ENCODE measurements around the gene XRN1. TPM values are rescaled to one million over a fixed set of nuclear protein-coding genes. Genes with fewer than 3 reads are reported as not detected.

XRN1 gene
- total and polyA plus RNA-seq, 10 of the 15 experiments (the other 5 are each of a cell fraction or from before 2014, with no cell fraction given) = 1.7 to 38.8 (median 15.5) TPM

DNA sequence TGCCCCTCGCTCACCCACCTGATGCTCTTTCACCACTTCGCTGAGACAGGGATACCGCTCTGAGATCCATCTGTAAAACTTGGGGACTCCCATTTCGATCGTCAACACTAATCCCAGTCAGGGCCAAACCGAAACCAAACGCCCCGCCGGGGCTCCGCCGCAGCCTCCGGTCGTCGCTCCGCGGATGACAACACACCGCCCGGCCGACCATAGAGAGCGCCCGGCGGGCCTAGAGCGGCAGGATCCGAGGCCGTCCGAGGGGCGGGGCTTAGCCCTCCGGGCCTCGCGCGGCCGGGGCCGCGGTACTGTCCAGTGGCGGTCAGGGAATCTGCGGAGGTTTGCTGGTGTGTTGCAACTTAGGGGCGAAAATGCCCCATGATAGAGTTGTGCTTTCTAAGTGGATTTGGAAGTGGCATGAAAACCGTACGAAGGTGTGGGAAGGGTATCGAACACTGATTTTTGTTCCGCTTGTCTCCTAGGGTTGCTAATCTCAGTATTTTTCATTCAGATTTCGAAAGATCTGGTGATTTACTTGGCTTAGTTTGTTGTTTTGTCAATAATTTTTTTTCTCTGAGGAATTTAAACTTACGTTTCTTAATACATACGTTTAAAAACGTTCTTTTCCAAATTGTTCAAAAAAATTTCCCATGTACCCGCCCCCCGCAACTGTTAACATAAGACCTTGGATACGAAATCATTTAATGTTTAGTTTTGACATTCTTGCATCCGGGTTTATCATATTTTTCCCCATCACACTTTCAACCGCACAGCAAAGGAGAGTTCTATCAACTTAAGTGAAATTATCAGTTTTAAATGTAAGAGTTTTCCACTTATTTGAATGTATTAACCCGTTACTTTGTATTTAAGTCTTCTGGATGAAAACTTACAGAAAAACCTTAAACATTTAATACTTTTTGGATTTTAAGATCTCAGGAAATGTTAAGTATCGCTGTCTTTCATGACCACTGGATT, at the start of gene XRN1 (continued):
- TF ChIP-seq ZNF592 (IDR thresholded peaks at IDR 0.05) (no peak), SREBF2 (IDR thresholded peaks at IDR 0.05; ENCODE audit: low read length) (no peak), MYB (IDR thresholded peaks at IDR 0.05; ENCODE audit: borderline replicate concordance, low read depth, low read length) (no peak), ZBED1 (IDR thresholded peaks at IDR 0.05; ENCODE audit: borderline replicate concordance) (no peak), EP300 (IDR thresholded peaks at IDR 0.05; ENCODE audit: borderline replicate concordance in 1 of 2, control insufficient read depth in 1 of 2, low read depth in 2 of 2, low read length in 2 of 2) (no peak), CBX5 (IDR thresholded peaks at IDR 0.05; ENCODE audit: low read depth) (no peak), BMI1 (IDR thresholded peaks at IDR 0.05; ENCODE audit: borderline replicate concordance) (no peak), MTA3 (IDR thresholded peaks at IDR 0.05; ENCODE audit: borderline replicate concordance, low read length) (no peak), BCLAF1 (IDR thresholded peaks at IDR 0.05) (no peak), NBN (IDR thresholded peaks at IDR 0.05) (peak; percentile 78; the same call in 1 of the 2 replicates), JUND (IDR thresholded peaks at IDR 0.05; ENCODE audit: low read depth, low read length) (no peak), RUNX3 (IDR thresholded peaks at IDR 0.05; ENCODE audit: low read length) (peak; percentile 70; the same call in 1 of the 2 replicates), CREB1 (IDR thresholded peaks at IDR 0.05; ENCODE audit: low read depth) (peak; percentile 98), NR2C1 (IDR thresholded peaks at IDR 0.05) (peak; percentile 46; the same call in 1 of the 2 replicates), POLR2AphosphoS2 (IDR thresholded peaks at IDR 0.05; ENCODE audit: low read depth, low read length) (peak; percentile 91), SMC3 (IDR thresholded peaks at IDR 0.05; ENCODE audit: borderline replicate concordance, low read length) (no peak), NRF1 (conservative IDR thresholded peaks at IDR 0.05; ENCODE audit: low read depth, low read length) (no peak), CHD2 (IDR thresholded peaks at IDR 0.05; ENCODE audit: borderline replicate concordance, low read depth, low read length) (0 out of 2 replicates have a peak, but pooled peaks have one; percentile 51), RELA (IDR thresholded peaks at IDR 0.05; ENCODE audit: borderline replicate concordance, partially characterized antibody) (peak; percentile 90)
- TF ChIP-seq, protein P1, sequence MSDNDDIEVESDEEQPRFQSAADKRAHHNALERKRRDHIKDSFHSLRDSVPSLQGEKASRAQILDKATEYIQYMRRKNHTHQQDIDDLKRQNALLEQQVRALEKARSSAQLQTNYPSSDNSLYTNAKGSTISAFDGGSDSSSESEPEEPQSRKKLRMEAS (IDR thresholded peaks at IDR 0.05; ENCODE audit: low read depth, low read length) = peak; percentile 66
- TF ChIP-seq, protein P2, sequence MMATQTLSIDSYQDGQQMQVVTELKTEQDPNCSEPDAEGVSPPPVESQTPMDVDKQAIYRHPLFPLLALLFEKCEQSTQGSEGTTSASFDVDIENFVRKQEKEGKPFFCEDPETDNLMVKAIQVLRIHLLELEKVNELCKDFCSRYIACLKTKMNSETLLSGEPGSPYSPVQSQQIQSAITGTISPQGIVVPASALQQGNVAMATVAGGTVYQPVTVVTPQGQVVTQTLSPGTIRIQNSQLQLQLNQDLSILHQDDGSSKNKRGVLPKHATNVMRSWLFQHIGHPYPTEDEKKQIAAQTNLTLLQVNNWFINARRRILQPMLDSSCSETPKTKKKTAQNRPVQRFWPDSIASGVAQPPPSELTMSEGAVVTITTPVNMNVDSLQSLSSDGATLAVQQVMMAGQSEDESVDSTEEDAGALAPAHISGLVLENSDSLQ (IDR thresholded peaks at IDR 0.05) = peak; percentile 13; the same call in 1 of the 2 replicates
